GM12891 (cell line): ENCODE measurements around the gene PRKN.

ENCODE experiments used
- DNase-seq: peaks from one replicate; pipeline ENCODE4 v3.0.0; 2011; ENCODE audit warnings: low spot score; ENCODE audit not compliant: insufficient read length
- FAIRE-seq: peaks from 2 replicates; lab custom pipeline; 2011; peaks lifted over from hg19 to GRCh38; lab: Jason Lieb, UNC
- PAX5 ChIP-seq: IDR thresholded peaks from 2 replicates; pipeline ENCODE4 v1.6.1; 2011; ENCODE audit warnings: low read length, moderate library complexity, mild to moderate bottlenecking; ENCODE audit not compliant: insufficient read depth, severe bottlenecking
- POLR2A ChIP-seq: IDR thresholded peaks from 2 replicates; pipeline ENCODE4 v1.6.1; 2011; ENCODE audit warnings: low read depth, low read length, control low read depth
- POLR2AphosphoS5 ChIP-seq: IDR thresholded peaks from 2 replicates; pipeline ENCODE4 v1.6.1; 2011; ENCODE audit warnings: low read depth, low read length, control low read depth
- POU2F2 ChIP-seq: IDR thresholded peaks from 2 replicates; pipeline ENCODE4 v1.6.1; 2011; ENCODE audit warnings: low read depth, mild to moderate bottlenecking, control low read depth, low read length, moderate library complexity
- SPI1 ChIP-seq: IDR thresholded peaks from 2 replicates; pipeline ENCODE4 v1.6.1; 2011; ENCODE audit warnings: low read depth, low read length, control low read depth
- TAF1 ChIP-seq: IDR thresholded peaks from 2 replicates; pipeline ENCODE4 v1.6.1; 2011; ENCODE audit warnings: low read depth, low read length, control low read depth

Gene PRKN

DNA sequence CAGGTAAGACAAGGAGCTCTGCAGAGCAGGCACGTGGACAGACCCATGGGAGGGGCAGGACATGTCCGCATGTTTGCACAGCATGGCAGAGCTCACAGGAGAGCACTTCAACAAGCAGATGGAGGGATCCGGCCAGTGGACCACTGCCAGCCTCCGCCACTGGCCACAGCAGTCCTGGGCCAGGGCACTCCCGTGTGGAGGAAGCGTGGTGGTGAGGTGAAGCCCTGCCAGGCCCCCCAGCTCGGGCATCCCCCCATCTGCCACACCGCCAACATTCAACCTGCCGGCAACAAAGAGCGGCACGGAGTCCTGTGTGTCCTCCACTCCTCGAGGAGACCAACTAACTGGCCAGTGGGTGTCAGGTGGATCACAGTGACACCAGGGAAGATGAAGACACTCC, 1349.5 kb downstream of the PRKN start:
- no peak for TF ChIP-seq POLR2A
- TF ChIP-seq PAX5 = no peak
- TF ChIP-seq SPI1 = no peak
- no peak for TF ChIP-seq TAF1
- no peak for TF ChIP-seq POU2F2
- no peak for TF ChIP-seq POLR2AphosphoS5
- no peak for DNase-seq
- FAIRE-seq = no peak

DNA sequence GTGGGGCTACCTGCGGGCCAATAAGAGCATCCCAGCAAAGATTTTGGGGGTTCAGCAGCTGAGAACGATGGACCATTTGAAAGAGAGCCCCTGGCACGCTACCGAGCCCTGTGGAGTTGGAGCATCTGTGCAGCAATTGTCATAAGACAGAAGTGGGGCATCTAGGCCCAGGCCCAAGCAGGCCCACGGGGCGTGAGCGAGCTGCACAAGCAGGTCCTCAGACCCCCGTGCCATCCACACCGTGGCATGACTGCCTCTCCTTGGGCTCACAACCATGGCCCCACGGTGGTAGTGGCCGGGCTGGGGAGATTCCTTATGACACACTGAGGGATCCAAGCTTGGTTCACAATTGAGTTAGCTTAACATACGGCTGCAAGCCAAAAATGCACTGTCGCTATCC, 1350.5 kb downstream of the PRKN start:
- TF ChIP-seq POLR2AphosphoS5 (no peak), SPI1 (no peak), TAF1 (no peak), PAX5 (no peak)
- DNase-seq (no peak), FAIRE-seq (no peak)

DNA sequence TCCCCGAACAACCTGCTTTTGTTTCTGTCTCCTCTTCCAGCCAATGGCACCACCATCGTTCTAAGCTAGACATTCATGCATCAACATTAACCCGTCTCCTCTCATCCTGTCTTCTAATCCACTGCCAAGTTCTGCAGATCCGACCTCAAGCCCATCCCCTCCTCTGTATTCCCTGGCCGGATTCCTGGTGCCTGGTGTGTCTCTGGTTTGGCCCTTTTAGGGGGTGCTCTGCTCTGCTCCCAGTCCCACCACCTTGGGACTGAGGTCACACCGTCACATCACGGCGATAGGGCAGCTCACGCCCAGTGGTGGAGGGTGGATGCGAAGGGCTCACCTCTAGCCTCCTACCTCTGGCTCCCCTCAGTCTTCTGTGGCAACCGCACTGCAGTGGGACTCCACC, 1351.2 kb downstream of the PRKN start:
- no peak for TF ChIP-seq POLR2AphosphoS5
- TF ChIP-seq POLR2A = no peak
- TF ChIP-seq TAF1 = no peak
- no peak for TF ChIP-seq POU2F2
- no peak for TF ChIP-seq PAX5
- no peak for TF ChIP-seq SPI1
- DNase-seq = no peak
- FAIRE-seq = no peak

DNA sequence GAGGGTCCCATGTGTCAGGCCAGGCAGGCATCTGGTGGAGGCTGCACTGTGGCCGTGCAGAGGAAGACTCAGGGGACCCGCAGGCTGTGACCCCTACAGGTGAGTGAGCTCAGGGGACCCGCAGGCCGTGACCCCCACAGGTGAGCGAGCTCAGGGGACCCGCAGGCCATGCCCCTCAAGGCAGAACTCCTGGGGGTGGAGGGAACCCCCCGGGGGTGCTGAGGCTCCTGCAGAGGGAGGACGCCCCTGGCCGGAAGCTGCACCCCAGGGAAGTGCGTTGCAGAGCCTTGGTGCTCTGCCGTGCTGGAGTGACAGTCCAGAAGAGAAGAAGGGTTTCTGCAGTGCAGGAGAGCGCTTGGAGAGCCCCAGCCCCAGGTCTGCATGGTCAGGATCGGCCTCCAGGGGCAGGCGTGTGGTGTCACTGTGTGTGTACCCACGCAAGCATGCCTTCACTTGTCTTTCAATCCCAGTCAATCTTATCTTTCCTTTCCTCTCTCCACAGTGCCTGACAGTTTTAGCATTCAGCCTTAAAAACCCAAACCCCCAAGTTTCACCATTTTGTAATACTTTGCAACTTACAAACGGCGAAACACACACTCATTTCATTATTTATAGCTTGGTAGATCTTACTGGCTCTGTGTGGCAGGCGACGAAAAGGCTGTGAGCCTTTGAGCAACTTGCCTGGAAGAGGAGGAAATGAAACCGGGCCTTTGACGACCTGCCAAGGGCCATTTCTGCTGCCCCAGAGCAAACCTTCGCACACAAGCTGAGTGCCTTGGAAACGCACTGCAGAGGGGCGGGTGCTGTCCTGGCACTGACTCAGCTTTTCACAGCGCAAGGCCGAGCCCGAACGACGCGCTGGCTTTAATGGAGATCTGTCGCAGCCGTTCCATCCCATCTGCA, 1352.3 kb downstream of the PRKN start:
- no peak for DNase-seq
- TF ChIP-seq SPI1 (peak; percentile 55; the same call in 1 of the 2 replicates), POLR2AphosphoS5 (no peak)
- FAIRE-seq = no peak

DNA sequence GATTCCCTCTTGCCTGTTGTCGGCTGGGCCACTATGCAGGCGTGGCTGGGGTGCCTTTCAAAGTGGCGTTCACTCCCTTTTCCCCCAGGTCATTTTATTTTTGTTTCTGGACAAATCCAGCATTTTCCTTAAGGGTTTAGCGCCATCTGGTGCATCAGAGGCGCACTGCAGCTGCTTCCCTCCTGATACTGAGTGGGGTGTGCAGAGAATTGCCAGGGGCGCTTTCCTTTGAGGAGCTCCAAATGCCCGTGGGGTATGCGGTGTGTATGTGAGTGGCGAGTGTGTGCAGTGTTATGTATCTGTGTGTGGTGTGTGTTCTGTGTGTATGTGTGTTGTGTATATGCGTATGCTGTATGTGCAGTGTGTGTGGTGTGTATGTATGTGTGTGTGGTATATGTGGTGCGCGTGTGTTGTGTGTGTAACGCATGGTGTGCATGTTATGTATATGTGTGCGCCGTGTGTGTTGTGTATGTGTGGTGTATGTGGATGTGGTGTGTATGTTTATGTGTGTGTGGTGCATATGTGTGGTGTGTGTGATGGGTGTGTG, 1353.6 kb downstream of the PRKN start:
- no peak for TF ChIP-seq POU2F2
- no peak for TF ChIP-seq TAF1
- TF ChIP-seq POLR2AphosphoS5 = no peak
- TF ChIP-seq SPI1 = no peak
- TF ChIP-seq PAX5 = no peak
- no peak for TF ChIP-seq POLR2A
- DNase-seq (peak; percentile 48), FAIRE-seq (peak; percentile 95)

DNA sequence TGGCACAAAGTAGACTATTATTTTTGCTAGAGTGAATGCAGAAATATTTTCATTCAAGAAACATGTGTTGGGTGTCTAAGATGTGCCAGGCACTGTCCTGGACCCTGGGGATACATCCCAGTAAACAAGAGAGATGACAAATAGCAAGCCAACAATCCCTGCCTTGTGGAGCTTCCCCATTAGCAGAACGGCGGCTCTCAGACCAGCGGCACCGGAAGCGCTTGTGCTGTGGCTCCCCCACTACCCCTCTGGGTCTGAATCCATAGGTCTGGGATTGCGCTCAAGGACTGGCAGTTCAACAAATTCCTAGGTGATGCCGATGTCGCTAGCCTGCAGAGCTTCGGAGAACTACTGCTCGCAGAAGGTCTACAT, 1355.2 kb downstream of the PRKN start:
- TF ChIP-seq POU2F2 (no peak), TAF1 (no peak), POLR2AphosphoS5 (no peak), PAX5 (no peak), SPI1 (no peak), POLR2A (no peak)
- DNase-seq (no peak), FAIRE-seq (no peak)

DNA sequence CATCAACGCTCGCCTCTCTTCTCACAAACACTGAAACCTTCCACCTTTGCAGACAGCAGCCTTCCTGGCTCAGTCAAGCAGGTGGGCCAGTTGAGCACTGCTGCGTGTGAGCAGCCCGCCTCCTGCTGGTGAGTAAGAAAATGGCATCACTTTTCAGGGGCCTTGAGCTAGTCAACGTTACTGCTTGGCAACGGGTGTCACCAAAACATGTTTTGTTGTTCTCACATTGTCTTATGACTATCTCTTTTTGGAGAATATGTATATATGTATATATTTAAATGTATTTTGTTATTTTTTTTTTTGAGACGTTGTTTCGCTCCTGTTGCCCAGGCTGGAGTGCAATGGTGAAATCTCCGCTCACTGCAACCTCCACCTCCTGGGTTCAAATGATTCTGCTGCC, 1356.7 kb downstream of the PRKN start:
- DNase-seq (peak; percentile 69), FAIRE-seq (peak; percentile 96)
- TF ChIP-seq PAX5 (no peak), SPI1 (no peak)

DNA sequence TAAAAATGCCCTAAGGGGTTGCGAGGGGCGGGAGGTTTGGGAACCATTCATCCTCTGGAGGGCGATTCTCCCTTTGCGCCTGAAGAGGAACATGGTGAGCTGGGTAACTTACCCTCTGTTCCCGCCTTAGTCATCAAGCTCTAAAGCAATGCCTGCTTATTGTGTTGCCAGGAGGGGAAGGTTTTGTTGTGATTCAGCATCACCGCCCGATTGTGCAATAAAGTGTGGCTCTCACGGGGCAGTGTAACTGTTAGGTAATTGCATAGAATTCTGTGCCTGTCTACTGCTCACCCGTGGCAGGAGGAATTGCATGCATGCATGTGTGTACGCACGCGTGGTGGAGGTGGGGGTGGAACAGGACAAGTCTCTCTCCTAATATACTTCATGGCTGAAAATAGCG, 1358.2 kb downstream of the PRKN start:
- FAIRE-seq = no peak
- DNase-seq = no peak
- TF ChIP-seq PAX5 = no peak
- TF ChIP-seq POLR2AphosphoS5 = no peak
- no peak for TF ChIP-seq SPI1
- TF ChIP-seq POLR2A = no peak
- no peak for TF ChIP-seq TAF1
- no peak for TF ChIP-seq POU2F2

DNA sequence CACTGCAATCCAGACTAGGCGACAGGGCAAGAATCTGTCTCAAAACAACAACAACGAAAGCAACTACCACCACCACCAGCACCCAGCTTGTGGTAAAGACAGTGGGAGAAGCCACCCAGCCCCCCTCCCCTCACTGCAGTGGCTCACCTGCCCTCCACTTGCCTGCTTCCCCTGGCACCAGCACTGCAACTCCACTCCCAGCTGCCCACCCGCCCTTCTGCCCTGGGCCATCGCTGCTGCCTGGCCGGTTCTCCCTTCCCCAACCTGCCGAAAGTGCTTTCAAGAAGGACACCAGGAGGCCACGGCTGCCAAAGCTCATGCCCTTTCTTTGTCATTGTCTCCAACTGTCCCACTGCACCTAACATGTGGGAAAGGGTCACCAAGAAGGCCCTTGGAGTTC, 1359.1 kb downstream of the PRKN start:
- DNase-seq = no peak
- no peak for FAIRE-seq
- TF ChIP-seq TAF1 (no peak), POLR2A (no peak), PAX5 (no peak), SPI1 (no peak), POLR2AphosphoS5 (no peak), POU2F2 (no peak)

DNA sequence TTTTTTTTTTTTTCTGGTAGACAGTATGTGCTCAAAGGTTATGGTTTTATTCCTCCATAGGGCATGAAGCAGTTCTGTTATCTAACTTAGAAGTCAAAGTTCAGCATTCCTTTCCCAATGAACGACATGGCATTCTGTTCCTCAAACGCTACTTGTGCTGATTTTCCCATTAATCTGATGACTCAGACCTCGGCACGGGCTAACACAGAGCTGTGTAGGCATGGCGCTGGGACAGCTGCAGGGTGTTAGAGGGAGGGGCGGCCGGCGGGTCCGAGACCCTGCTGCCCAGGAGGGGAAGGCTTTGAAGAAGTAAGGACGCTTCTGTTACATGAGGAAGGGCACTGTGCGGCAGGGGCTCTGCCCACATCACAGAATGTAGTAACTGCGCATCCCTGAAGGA, 1360.1 kb downstream of the PRKN start:
- no peak for DNase-seq
- FAIRE-seq = no peak
- TF ChIP-seq POLR2AphosphoS5 (no peak), SPI1 (no peak), PAX5 (no peak), TAF1 (no peak), POU2F2 (no peak), POLR2A (no peak)
